ENCODE results near the gene NHLRC1. TPM values are rescaled to one million over a fixed set of nuclear protein-coding genes. Genes with fewer than 3 reads are reported as not detected.

The NHLRC1 gene
- 1 to 10 TPM in 3 of 4 donors, under 1 TPM in 1; 0.49 to 3.6 (median 1.5) TPM for total RNA-seq

DNA sequence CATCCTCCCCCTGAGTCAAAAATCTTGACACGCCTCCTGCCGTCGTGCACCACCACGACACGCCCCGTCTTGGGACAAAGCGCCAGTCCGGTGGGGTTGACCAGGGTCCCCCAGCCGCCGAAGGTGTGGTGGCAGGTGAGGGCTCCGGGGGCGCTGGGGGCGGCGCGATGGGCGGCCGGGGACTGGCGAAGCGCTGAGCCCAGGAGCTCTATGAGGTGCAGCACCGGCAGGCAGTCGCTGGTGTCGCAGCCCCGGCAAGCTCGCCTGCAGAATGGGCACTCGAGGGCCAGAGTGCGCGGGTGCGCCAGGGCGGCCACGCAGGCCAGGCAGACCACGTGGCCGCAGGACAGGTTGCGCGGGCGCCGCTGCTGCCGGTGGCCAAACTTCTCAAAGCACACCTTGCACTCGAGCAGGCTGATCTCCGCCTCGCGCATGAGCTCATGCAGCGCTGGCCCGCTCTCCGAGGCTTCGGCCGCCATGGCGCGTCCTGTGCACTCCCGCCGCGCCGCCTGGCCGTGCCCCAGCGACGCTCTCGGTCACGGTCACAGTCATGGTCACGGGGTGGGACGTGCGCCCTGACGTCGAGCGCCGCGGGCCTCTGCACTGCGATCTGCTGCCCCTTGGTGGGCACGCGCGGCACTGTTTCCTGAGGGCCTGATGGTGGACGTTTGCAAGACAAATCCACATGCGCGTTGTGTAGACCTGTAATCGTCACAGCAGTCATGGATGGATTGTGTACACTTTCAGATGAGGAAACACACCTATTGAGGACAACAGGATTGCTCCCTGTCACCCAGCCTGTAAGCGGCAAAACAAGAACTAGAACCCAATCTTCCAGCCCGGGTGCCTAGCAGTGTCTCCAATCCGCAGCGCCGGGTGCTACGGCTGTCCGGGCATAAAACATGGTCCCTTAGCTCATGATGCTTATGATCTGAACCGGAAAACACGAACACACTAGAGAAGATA, at the start of gene NHLRC1:
Gene NHLRC1, minus strand, starts transcription at position 550 of the 966 bp plus-strand sequence. Its CDS starts 71 bp downstream, at position 479.
- TF ChIP-seq, protein P1, sequence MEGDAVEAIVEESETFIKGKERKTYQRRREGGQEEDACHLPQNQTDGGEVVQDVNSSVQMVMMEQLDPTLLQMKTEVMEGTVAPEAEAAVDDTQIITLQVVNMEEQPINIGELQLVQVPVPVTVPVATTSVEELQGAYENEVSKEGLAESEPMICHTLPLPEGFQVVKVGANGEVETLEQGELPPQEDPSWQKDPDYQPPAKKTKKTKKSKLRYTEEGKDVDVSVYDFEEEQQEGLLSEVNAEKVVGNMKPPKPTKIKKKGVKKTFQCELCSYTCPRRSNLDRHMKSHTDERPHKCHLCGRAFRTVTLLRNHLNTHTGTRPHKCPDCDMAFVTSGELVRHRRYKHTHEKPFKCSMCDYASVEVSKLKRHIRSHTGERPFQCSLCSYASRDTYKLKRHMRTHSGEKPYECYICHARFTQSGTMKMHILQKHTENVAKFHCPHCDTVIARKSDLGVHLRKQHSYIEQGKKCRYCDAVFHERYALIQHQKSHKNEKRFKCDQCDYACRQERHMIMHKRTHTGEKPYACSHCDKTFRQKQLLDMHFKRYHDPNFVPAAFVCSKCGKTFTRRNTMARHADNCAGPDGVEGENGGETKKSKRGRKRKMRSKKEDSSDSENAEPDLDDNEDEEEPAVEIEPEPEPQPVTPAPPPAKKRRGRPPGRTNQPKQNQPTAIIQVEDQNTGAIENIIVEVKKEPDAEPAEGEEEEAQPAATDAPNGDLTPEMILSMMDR (IDR thresholded peaks at IDR 0.05; ENCODE audit: low read depth) = no peak

- TF ChIP-seq, protein P1 (IDR thresholded peaks at IDR 0.05; ENCODE audit: low read depth) = no peak
Measured at GRCh38 chr6:18171871-18172270, 49.4 kb upstream of the NHLRC1 start.

DNA sequence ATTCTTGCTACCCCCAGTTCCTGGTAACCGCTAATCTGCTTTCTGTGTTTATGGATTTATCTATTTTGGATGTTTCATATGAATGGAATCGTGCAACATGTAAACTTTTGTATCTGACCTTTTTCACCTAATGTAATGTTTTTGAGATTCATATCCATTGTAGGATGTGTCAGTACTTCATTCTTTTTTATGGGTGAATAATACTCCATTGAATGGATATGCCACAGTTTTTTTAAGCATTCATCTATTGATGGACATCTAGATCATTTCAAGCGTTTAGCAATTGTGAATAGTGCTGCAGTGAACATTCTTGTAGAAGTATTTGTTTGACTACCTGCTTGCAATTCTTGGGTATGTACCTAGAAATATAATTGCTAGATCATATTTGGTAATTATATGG, 45.8 kb upstream of the NHLRC1 start:
- TF ChIP-seq, protein P1 (IDR thresholded peaks at IDR 0.05; ENCODE audit: low read depth) = no peak

- TF ChIP-seq, protein P1 (IDR thresholded peaks at IDR 0.05; ENCODE audit: low read depth) = no peak
Measured at GRCh38 chr6:18166312-18167036, 44.0 kb upstream of the NHLRC1 start.

DNA sequence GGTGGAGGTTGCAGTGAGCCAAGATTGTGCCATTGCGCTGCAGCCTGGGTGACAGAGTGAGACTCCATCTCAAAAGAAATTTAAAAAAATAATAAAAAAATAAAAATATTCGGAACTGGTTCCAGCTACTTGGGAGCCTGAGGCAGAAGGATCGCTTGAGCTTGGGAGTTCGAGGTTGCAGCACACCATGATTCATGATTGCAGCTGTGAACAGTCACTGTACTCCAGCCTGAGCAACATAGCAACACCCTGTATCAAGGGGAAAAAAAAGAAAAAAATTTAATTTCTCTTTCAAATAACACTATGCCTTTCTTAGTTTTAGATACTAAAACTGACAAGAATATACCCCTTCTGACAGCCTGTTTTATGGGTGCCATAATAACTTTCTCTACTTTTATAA, 43.3 kb upstream of the NHLRC1 start:
- TF ChIP-seq, protein P1 (IDR thresholded peaks at IDR 0.05; ENCODE audit: low read depth) = no peak

GRCh38 chr6:18162401-18162800, 39.9 kb upstream of the NHLRC1 start:
- TF ChIP-seq, protein P1 (IDR thresholded peaks at IDR 0.05; ENCODE audit: low read depth) = no peak

GRCh38 chr6:18161431-18161830, 39.0 kb upstream of the NHLRC1 start:
- TF ChIP-seq, protein P1 (IDR thresholded peaks at IDR 0.05; ENCODE audit: low read depth) = no peak

Measured in subcutaneous adipose tissue (tissue), 4 donors.